ENCODE results near the gene OTUD4.
"Not testable (repeated sequence)": the region's sequence is repeated elsewhere in the genome, so short reads cannot be mapped to it uniquely, and the experiment has no call there.

Gene OTUD4, protein sequence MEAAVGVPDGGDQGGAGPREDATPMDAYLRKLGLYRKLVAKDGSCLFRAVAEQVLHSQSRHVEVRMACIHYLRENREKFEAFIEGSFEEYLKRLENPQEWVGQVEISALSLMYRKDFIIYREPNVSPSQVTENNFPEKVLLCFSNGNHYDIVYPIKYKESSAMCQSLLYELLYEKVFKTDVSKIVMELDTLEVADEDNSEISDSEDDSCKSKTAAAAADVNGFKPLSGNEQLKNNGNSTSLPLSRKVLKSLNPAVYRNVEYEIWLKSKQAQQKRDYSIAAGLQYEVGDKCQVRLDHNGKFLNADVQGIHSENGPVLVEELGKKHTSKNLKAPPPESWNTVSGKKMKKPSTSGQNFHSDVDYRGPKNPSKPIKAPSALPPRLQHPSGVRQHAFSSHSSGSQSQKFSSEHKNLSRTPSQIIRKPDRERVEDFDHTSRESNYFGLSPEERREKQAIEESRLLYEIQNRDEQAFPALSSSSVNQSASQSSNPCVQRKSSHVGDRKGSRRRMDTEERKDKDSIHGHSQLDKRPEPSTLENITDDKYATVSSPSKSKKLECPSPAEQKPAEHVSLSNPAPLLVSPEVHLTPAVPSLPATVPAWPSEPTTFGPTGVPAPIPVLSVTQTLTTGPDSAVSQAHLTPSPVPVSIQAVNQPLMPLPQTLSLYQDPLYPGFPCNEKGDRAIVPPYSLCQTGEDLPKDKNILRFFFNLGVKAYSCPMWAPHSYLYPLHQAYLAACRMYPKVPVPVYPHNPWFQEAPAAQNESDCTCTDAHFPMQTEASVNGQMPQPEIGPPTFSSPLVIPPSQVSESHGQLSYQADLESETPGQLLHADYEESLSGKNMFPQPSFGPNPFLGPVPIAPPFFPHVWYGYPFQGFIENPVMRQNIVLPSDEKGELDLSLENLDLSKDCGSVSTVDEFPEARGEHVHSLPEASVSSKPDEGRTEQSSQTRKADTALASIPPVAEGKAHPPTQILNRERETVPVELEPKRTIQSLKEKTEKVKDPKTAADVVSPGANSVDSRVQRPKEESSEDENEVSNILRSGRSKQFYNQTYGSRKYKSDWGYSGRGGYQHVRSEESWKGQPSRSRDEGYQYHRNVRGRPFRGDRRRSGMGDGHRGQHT

DNA sequence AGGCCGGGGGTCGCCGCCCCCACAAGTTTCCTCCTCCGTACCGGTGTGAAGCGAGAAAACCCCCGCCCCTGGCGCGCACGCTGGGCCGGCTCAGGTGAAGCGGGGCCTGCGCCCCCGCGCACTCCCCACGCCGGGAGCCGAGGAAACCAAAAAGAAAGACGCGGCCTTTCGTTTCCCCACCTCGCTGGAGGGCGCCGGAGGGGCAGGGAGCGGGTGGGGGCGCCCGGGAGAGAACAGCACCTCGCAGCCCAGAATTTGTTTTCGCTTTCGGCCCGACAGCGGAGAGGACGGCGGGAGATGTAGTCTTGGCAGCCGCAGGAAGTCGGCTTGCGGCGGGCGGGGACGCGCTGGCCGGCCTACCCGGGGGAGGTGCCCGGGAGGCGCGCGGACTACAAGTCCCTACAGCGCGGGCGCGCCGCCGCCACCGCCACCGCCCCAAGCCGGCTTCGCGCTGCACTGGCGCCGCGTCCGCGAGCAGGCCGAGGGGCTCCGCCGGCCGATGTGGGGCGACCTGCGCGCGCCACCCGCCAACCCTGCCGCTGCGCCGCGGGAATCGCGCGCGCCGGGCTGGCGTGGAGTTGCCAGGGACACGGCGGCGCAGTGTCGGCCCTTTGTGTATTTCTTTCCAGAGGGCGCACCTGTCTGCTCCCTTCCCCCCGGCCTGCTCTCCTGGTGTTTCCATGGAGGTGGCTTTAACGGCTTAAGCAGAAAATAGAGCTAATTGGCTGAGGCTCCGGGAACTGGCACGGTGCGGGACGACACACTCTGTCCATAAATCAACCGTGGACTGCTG is at the start of gene OTUD4:
Gene OTUD4 (minus strand): TSS at position 292 of the 793 bp plus-strand sequence. CDS start 616 bp downstream, outside the sequence.
- H3K9ac ChIP-seq (ENCODE audit: low read depth, low read length): peak within 1 kb of the TSS; percentile 54
- no peaks in the 10 kb centered on the region for H3K36me3 ChIP-seq (ENCODE audit: control insufficient read depth, insufficient read depth, low read length)
- no peaks in the 10 kb centered on the region for H3K27me3 ChIP-seq (ENCODE audit: control insufficient read depth, insufficient read depth, low read length)
- H3K4me1 ChIP-seq (ENCODE audit: control insufficient read depth, insufficient read depth, low read length): peaks cover 6% of the 10 kb centered on the region
- H3K4me3 ChIP-seq (ENCODE audit: low read depth, low read length): peak within 1 kb of the TSS; percentile 88
- no peaks in the 10 kb centered on the region for H3K9me3 ChIP-seq (ENCODE audit: control insufficient read depth, insufficient read depth, low read length)

DNA sequence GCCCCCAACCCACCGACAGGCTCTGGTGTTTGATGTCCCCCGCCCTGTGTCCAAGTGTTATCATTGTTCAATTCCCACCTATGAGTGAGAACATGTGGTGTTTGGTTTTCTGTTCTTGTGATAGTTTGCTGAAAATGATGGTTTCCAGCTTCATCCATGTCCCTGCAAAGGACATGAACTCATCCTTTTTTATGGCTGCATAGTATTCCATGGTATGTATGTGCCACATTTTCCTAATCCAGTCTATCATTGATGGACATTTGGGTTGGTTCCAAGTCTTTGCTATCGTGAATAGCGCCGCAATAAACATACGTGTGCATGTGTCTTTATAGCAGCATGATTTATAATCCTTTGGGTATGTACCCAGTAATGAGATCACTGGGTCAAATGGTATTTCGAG is 42.8 kb upstream of the OTUD4 start:
- not testable (repeated sequence) for H3K36me3 ChIP-seq (ENCODE audit: control insufficient read depth, insufficient read depth, low read length); H3K9ac ChIP-seq (ENCODE audit: low read depth, low read length); H3K4me3 ChIP-seq (ENCODE audit: low read depth, low read length); H3K9me3 ChIP-seq (ENCODE audit: control insufficient read depth, insufficient read depth, low read length); H3K27me3 ChIP-seq (ENCODE audit: control insufficient read depth, insufficient read depth, low read length); H3K4me1 ChIP-seq (ENCODE audit: control insufficient read depth, insufficient read depth, low read length)

DNA sequence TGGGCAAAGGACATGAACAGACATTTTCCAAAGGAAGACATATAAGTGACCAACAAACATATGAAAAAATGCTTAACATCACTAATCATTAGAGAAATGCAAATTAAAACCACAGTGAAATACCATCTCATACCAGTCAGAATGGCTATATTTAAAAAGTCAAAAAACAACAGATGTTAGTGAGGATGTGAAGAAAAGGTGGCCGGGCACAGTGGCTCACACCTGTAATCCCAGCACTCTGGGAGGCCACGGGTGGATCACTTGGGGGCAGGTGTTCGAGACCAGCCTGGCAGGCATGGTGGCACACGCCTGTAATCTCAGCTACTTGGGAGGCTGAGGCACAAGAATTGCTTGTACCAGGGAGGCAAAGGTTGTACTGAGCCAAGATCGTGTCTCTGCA is 41.1 kb upstream of the OTUD4 start:
- H3K4me1 ChIP-seq (ENCODE audit: control insufficient read depth, insufficient read depth, low read length): peaks cover 12% of the 10 kb centered on the region
- not testable (repeated sequence) for H3K9me3 ChIP-seq (ENCODE audit: control insufficient read depth, insufficient read depth, low read length); H3K9ac ChIP-seq (ENCODE audit: low read depth, low read length); H3K27me3 ChIP-seq (ENCODE audit: control insufficient read depth, insufficient read depth, low read length); H3K4me3 ChIP-seq (ENCODE audit: low read depth, low read length); H3K36me3 ChIP-seq (ENCODE audit: control insufficient read depth, insufficient read depth, low read length)

DNA sequence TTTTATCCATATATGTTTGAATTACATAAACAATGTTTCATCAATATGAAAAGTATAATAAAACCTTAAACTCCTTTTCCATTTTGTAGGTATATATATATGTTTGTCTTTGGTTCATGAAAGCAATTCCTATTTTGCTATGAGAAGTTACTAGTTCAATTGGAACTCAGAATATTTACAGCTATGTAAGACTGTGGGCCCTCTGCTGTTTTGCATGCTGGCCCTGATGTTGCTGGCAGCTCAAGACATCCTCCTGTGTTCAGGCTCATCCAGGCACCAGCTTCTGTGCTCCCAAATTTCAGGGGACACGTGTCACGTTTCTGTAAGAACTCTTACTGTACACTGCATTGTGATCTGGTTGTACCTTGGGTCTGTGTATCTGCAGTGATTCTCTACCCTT is 38.7 kb upstream of the OTUD4 start:
- no peaks in the 10 kb centered on the region for H3K9me3 ChIP-seq (ENCODE audit: control insufficient read depth, insufficient read depth, low read length)
- H3K27me3 ChIP-seq (ENCODE audit: control insufficient read depth, insufficient read depth, low read length): no peaks in the 10 kb centered on the region
- H3K4me1 ChIP-seq (ENCODE audit: control insufficient read depth, insufficient read depth, low read length): peaks cover 12% of the 10 kb centered on the region
- H3K9ac ChIP-seq (ENCODE audit: low read depth, low read length): no peak overlapping the region
- no peaks in the 10 kb centered on the region for H3K36me3 ChIP-seq (ENCODE audit: control insufficient read depth, insufficient read depth, low read length)
- no peak overlapping the region for H3K4me3 ChIP-seq (ENCODE audit: low read depth, low read length)

DNA sequence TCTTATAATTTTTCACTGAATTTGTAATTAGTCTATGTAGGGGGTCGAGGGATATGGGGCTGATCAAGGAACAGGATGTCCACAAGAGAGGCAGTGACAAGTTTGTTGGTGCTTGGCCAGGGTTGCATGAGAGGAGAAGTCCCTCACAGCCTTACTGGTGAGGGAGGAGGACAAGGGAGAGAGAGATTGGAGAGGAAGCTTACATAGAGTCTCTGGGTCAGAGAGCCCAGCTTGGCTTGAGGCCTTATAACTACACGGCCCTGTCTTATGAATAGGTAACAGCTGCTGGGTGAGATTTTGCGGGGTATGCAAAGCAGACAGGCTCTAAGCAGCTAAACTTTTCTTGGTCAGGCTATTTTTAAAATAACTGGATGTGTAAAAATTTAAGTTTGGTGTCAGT is 37.9 kb upstream of the OTUD4 start:
- Histone ChIP-seq H3K4me3 (ENCODE audit: low read depth, low read length) (no peak overlapping the region), H3K4me1 (ENCODE audit: control insufficient read depth, insufficient read depth, low read length) (peaks cover 12% of the 10 kb centered on the region), H3K36me3 (ENCODE audit: control insufficient read depth, insufficient read depth, low read length) (no peaks in the 10 kb centered on the region), H3K9me3 (ENCODE audit: control insufficient read depth, insufficient read depth, low read length) (no peaks in the 10 kb centered on the region), H3K27me3 (ENCODE audit: control insufficient read depth, insufficient read depth, low read length) (no peaks in the 10 kb centered on the region), H3K9ac (ENCODE audit: low read depth, low read length) (no peak overlapping the region)

DNA sequence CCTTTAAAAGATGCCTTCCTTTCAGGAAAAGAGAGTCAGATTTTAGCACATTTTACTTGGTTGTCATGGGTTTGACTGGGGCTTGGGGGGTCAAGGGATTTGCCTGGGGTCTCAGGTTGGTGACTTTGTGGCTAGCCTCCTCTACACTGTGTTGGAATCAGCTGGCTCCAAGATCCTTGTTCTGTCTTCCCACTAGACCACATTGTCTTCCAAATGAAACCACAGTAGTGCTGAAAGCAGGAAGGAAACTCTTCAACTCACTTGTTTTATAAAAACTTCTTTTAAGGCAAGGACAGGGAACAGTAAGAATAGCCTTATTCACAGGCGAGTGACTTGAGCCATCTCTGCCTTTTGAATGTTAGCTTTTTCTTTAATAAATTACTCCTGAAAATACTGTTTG is 37.0 kb upstream of the OTUD4 start:
- H3K4me1 ChIP-seq (ENCODE audit: control insufficient read depth, insufficient read depth, low read length): peaks cover 12% of the 10 kb centered on the region
- H3K36me3 ChIP-seq (ENCODE audit: control insufficient read depth, insufficient read depth, low read length): no peaks in the 10 kb centered on the region
- H3K9ac ChIP-seq (ENCODE audit: low read depth, low read length): no peak overlapping the region
- H3K9me3 ChIP-seq (ENCODE audit: control insufficient read depth, insufficient read depth, low read length): no peaks in the 10 kb centered on the region
- H3K27me3 ChIP-seq (ENCODE audit: control insufficient read depth, insufficient read depth, low read length): no peaks in the 10 kb centered on the region
- no peak overlapping the region for H3K4me3 ChIP-seq (ENCODE audit: low read depth, low read length)

DNA sequence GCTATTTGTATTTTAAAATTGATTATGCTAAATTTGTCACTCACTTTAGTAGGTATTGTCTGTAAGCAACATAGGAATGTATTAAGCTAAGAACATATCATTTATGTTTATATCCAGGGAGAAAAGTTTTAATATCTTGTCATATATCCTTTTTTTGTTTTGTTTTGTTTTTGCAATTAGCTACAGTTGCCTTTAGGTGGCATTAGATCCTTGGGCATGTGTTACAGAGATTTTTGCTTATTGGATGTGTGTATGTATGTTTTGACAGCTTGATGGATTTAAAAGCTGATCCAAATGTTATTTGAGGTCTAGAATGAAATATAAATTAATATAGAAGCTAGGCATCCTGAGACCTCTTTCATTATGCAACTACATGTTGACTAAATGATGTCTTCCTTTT is 36.1 kb upstream of the OTUD4 start:
- H3K9ac ChIP-seq (ENCODE audit: low read depth, low read length): no peak overlapping the region
- H3K4me3 ChIP-seq (ENCODE audit: low read depth, low read length): no peak overlapping the region
- peaks cover 12% of the 10 kb centered on the region for H3K4me1 ChIP-seq (ENCODE audit: control insufficient read depth, insufficient read depth, low read length)
- no peaks in the 10 kb centered on the region for H3K9me3 ChIP-seq (ENCODE audit: control insufficient read depth, insufficient read depth, low read length)
- no peaks in the 10 kb centered on the region for H3K27me3 ChIP-seq (ENCODE audit: control insufficient read depth, insufficient read depth, low read length)
- no peaks in the 10 kb centered on the region for H3K36me3 ChIP-seq (ENCODE audit: control insufficient read depth, insufficient read depth, low read length)

DNA sequence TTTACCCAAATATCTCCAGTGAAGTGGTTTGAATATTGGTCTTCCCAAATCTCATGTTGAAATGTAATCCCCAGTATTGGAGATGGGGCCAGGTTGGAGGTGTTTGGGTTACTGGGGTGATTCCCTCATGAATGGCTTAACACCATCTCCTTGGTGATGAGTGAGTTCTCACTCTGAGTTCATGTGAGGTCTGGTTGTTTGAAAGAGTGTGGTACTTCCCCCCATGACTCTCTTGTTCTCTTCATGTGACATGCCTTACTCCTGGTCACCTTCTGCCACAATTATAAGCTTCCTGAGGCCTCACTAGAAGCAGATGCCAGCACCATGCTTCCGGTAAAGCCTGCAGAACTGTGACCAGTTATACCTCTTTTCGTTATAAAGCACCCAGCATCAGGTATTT is 32.9 kb upstream of the OTUD4 start:
- Histone ChIP-seq H3K9ac (ENCODE audit: low read depth, low read length) (no peak overlapping the region), H3K9me3 (ENCODE audit: control insufficient read depth, insufficient read depth, low read length) (no peaks in the 10 kb centered on the region), H3K36me3 (ENCODE audit: control insufficient read depth, insufficient read depth, low read length) (no peaks in the 10 kb centered on the region), H3K27me3 (ENCODE audit: control insufficient read depth, insufficient read depth, low read length) (no peaks in the 10 kb centered on the region), H3K4me1 (ENCODE audit: control insufficient read depth, insufficient read depth, low read length) (peaks cover 12% of the 10 kb centered on the region), H3K4me3 (ENCODE audit: low read depth, low read length) (no peak overlapping the region)

DNA sequence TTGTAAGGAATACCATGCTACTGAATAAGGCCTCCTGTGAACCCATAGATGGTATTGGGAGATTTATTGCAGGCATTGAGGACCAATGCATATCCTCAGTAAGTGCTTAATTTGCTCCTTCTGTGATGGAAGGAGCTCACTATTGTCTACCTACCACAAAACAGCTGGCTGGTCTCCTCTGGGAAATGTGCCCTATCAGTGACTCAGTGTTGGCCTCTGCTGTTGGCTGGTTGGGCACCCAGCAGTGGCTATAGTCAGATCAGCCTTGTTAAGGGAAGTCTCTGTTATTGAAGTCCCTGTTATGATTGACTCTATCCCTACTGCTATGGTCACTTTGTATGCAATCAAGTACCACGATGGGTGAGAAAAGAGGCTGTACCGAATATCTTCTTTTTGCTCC is 27.5 kb upstream of the OTUD4 start:
- Histone ChIP-seq H3K27me3 (ENCODE audit: control insufficient read depth, insufficient read depth, low read length) (no peaks in the 10 kb centered on the region), H3K9me3 (ENCODE audit: control insufficient read depth, insufficient read depth, low read length) (no peaks in the 10 kb centered on the region), H3K4me1 (ENCODE audit: control insufficient read depth, insufficient read depth, low read length) (no peaks in the 10 kb centered on the region), H3K4me3 (ENCODE audit: low read depth, low read length) (no peak overlapping the region), H3K36me3 (ENCODE audit: control insufficient read depth, insufficient read depth, low read length) (no peaks in the 10 kb centered on the region), H3K9ac (ENCODE audit: low read depth, low read length) (no peak overlapping the region)

DNA sequence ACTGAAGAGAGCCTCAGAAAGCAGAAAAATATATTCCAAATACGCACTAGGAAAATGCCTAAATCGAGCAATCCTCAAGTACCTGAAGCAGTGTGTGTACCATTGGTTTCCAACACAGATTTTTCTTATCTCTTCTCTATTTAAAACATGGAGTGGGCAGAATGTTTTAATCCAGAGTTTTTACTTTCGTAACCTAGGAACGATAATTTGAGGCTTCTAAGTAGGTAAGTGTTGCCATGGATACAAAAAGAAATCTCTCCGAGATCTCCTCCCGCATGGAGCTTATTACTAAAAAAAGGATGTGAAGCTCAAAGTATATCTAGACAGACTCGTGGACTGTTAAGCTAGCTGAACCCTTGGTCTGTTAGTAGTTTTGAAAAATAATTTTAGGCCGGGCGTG is 23.0 kb upstream of the OTUD4 start:
- Histone ChIP-seq H3K4me1 (ENCODE audit: control insufficient read depth, insufficient read depth, low read length) (no peaks in the 10 kb centered on the region), H3K9ac (ENCODE audit: low read depth, low read length) (no peak overlapping the region), H3K27me3 (ENCODE audit: control insufficient read depth, insufficient read depth, low read length) (no peaks in the 10 kb centered on the region), H3K4me3 (ENCODE audit: low read depth, low read length) (no peak overlapping the region), H3K9me3 (ENCODE audit: control insufficient read depth, insufficient read depth, low read length) (no peaks in the 10 kb centered on the region), H3K36me3 (ENCODE audit: control insufficient read depth, insufficient read depth, low read length) (no peaks in the 10 kb centered on the region)

DNA sequence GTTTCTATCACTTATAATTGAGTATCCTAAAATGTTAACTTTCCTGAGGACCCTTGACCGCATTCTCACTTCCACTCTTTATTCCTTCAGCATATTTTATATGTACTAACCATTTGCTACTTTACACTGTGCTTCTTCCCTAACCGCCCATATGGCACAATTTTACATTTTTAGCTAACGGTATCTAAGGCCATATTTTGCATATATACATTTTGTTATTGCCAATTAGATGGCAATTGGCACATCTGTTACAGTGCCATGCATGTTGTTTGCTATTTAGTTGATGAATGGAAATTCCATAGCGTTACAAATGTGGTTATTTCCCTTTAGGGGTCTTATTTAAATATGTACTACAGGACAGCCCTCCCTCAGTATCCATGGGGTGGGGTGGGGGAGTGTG is 20.0 kb upstream of the OTUD4 start:
- Histone ChIP-seq H3K4me1 (ENCODE audit: control insufficient read depth, insufficient read depth, low read length) (no peaks in the 10 kb centered on the region), H3K9ac (ENCODE audit: low read depth, low read length) (no peak overlapping the region), H3K9me3 (ENCODE audit: control insufficient read depth, insufficient read depth, low read length) (no peaks in the 10 kb centered on the region), H3K36me3 (ENCODE audit: control insufficient read depth, insufficient read depth, low read length) (no peaks in the 10 kb centered on the region), H3K4me3 (ENCODE audit: low read depth, low read length) (no peak overlapping the region), H3K27me3 (ENCODE audit: control insufficient read depth, insufficient read depth, low read length) (no peaks in the 10 kb centered on the region)
